BLaER1 treated with 17β-estradiol and CSF1 and Interleukin-3, amounts not matched to agents 10 nM and 100 nM (cell line): ENCODE data around the gene ADGRF3.
"Not testable (repeated sequence)": the region's sequence is repeated elsewhere in the genome, so short reads cannot be mapped to it uniquely, and the experiment has no call there.

Experiments used
- H3K27ac ChIP-seq, 11 experiments: shearing (Covaris generic); formaldehyde crosslinking; 2 replicates each; pipeline ENCODE4 v1.8.1; 2022
- H3K27me3 ChIP-seq, 11 experiments: shearing (Covaris generic); formaldehyde crosslinking; 2 replicates each; pipeline ENCODE4 v1.8.1; 2022
- H3K36me3 ChIP-seq, 11 experiments: shearing (Covaris generic); formaldehyde crosslinking; 2 replicates each; pipeline ENCODE4 v1.8.1; 2022
- H3K4me1 ChIP-seq, 10 experiments: shearing (Covaris generic); formaldehyde crosslinking; 2 replicates each; pipeline ENCODE4 v1.8.1; 2022
- H3K4me2 ChIP-seq, 11 experiments: shearing (Covaris generic); formaldehyde crosslinking; 2 replicates each; pipeline ENCODE4 v1.8.1; 2022
- H3K4me3 ChIP-seq, 10 experiments: shearing (Covaris generic); formaldehyde crosslinking; 2 replicates each; pipeline ENCODE4 v1.8.1; 2022
- H3K9ac ChIP-seq, 11 experiments: shearing (Covaris generic); formaldehyde crosslinking; 2 replicates each; pipeline ENCODE4 v1.8.1; 2022
- H3K9me3 ChIP-seq, 11 experiments: shearing (Covaris generic); formaldehyde crosslinking; replicated peaks in 1 of 11; 2 replicates each; pipeline ENCODE4 v1.8.1; 2022
- H4K20me1 ChIP-seq, 11 experiments: shearing (Covaris generic); formaldehyde crosslinking; 2 replicates each; pipeline ENCODE4 v1.8.1; 2022
- Cebpa-rat ChIP-seq, 11 experiments: shearing (Covaris generic); IDR thresholded peaks; 2 replicates each; pipeline ENCODE4 v1.8.1; 2022

Gene ADGRF3

GRCh38 chr2:26356111-26356510, 9.5 kb upstream of the ADGRF3 start:
- no peaks in the 10 kb centered on the region for H3K9me3 ChIP-seq
- H3K27ac ChIP-seq = no peak overlapping the region
- no peak overlapping the region for H3K9ac ChIP-seq
- no peak for TF ChIP-seq Cebpa-rat (IDR thresholded peaks at IDR 0.05)
- H3K36me3 ChIP-seq = peaks cover 12 to 82% (median 42%) of the 10 kb centered on the region in 11 experiments; a peak in 19 of 22 replicates
- peaks cover 20 to 46% (median 35%) of the 10 kb centered on the region in 10 experiments for H3K4me1 ChIP-seq
- H3K27me3 ChIP-seq = no peaks in the 10 kb centered on the region
- H4K20me1 ChIP-seq = peaks cover 33 to 100% (median 99%) of the 10 kb centered on the region in 11 experiments; a peak in 20 of 22 replicates
- H3K4me2 ChIP-seq = peak overlapping the region in 4 of 11 experiments; percentile 5 to 55 (median 38); a peak in 7 of 22 replicates
- H3K4me3 ChIP-seq = no peak overlapping the region

- Histone ChIP-seq H3K27me3 (no peaks in the 10 kb centered on the region), H3K4me1 (peaks cover 22 to 47% (median 35%) of the 10 kb centered on the region in 10 experiments), H3K9me3 (no peaks in the 10 kb centered on the region), H4K20me1 (peaks cover 33 to 100% (median 99%) of the 10 kb centered on the region in 11 experiments; a peak in 20 of 22 replicates), H3K27ac (no peak overlapping the region), H3K36me3 (peaks cover 10 to 83% (median 50%) of the 10 kb centered on the region in 11 experiments; a peak in 18 of 22 replicates), H3K4me3 (no peak overlapping the region), H3K4me2 (peak overlapping the region in 8 of 11 experiments; percentile 2 to 55 (median 18); a peak in 10 of 22 replicates), H3K9ac (no peak overlapping the region)
- TF ChIP-seq Cebpa-rat (IDR thresholded peaks at IDR 0.05) = no peak
Observed at GRCh38 chr2:26355038-26355995, 8.7 kb upstream of the ADGRF3 start.

GRCh38 chr2:26354469-26354868, 7.9 kb upstream of the ADGRF3 start:
- Histone ChIP-seq H3K4me2 (peak overlapping the region in 1 of 11 experiments; percentile 55; a peak in 1 of 22 replicates), H3K36me3 (peaks cover 6 to 83% (median 46%) of the 10 kb centered on the region in 11 experiments; a peak in 18 of 22 replicates), H4K20me1 (peaks cover 36 to 100% (median 96%) of the 10 kb centered on the region in 11 experiments; a peak in 20 of 22 replicates), H3K4me1 (peaks cover 28 to 51% (median 38%) of the 10 kb centered on the region in 10 experiments)
- H3K27me3 ChIP-seq, H3K27ac ChIP-seq, H3K9ac ChIP-seq, H3K9me3 ChIP-seq, H3K4me3 ChIP-seq: not testable (repeated sequence)

- no peaks in the 10 kb centered on the region for H3K27me3 ChIP-seq
- peaks cover 36 to 100% (median 94%) of the 10 kb centered on the region in 11 experiments; a peak in 20 of 22 replicates for H4K20me1 ChIP-seq
- peaks cover 34 to 63% (median 49%) of the 10 kb centered on the region in 10 experiments for H3K4me1 ChIP-seq
- TF ChIP-seq Cebpa-rat (IDR thresholded peaks at IDR 0.05) = no peak
- H3K9ac ChIP-seq = no peak overlapping the region
- peaks cover 2 to 76% (median 44%) of the 10 kb centered on the region in 11 experiments; a peak in 18 of 22 replicates for H3K36me3 ChIP-seq
- H3K4me2 ChIP-seq = peak overlapping the region in 2 of 11 experiments; percentile 38 to 49; a peak in 4 of 22 replicates
- no peak overlapping the region for H3K4me3 ChIP-seq
- H3K27ac ChIP-seq = no peak overlapping the region
- H3K9me3 ChIP-seq = no peaks in the 10 kb centered on the region
Observed at GRCh38 chr2:26352892-26353291, 6.3 kb upstream of the ADGRF3 start.

- Histone ChIP-seq H3K9ac (no peak overlapping the region), H3K36me3 (peaks cover 0 to 76% (median 41%) of the 10 kb centered on the region in 11 experiments; a peak in 18 of 22 replicates), H3K9me3 (no peaks in the 10 kb centered on the region), H3K27ac (no peak overlapping the region), H4K20me1 (peaks cover 42 to 100% (median 93%) of the 10 kb centered on the region in 11 experiments; a peak in 21 of 22 replicates), H3K4me3 (no peak overlapping the region), H3K4me1 (peaks cover 28 to 62% (median 44%) of the 10 kb centered on the region in 10 experiments), H3K4me2 (peak overlapping the region in 2 of 11 experiments; percentile 1 to 22; a peak in 1 of 22 replicates), H3K27me3 (no peaks in the 10 kb centered on the region)
- TF ChIP-seq Cebpa-rat (IDR thresholded peaks at IDR 0.05) = no peak
Observed at GRCh38 chr2:26351375-26352090, 4.9 kb upstream of the ADGRF3 start.

- H3K4me1 ChIP-seq = peaks cover 17 to 48% (median 35%) of the 10 kb centered on the region in 10 experiments
- no peak overlapping the region for H3K27ac ChIP-seq
- peaks cover 0 to 60% (median 39%) of the 10 kb centered on the region in 11 experiments; a peak in 18 of 22 replicates for H3K36me3 ChIP-seq
- no peak overlapping the region for H3K9ac ChIP-seq
- H3K27me3 ChIP-seq = no peaks in the 10 kb centered on the region
- no peaks in the 10 kb centered on the region for H3K9me3 ChIP-seq
- H3K4me3 ChIP-seq = no peak overlapping the region
- H3K4me2 ChIP-seq = peak overlapping the region in 4 of 11 experiments; percentile 4 to 95 (median 10); a peak in 1 of 22 replicates
- no peak for TF ChIP-seq Cebpa-rat (IDR thresholded peaks at IDR 0.05)
- H4K20me1 ChIP-seq = peaks cover 25 to 85% (median 75%) of the 10 kb centered on the region in 11 experiments; a peak in 20 of 22 replicates
Observed at GRCh38 chr2:26349690-26350089, 3.1 kb upstream of the ADGRF3 start.

- H3K4me3 ChIP-seq = peak overlapping the region; percentile 81 to 98 (median 94)
- peaks cover 25 to 47% (median 40%) of the 10 kb centered on the region in 10 experiments for H3K4me1 ChIP-seq
- no peaks in the 10 kb centered on the region for H3K27me3 ChIP-seq
- peak overlapping the region; percentile 79 to 95 (median 91) for H3K9ac ChIP-seq
- peak overlapping the region; percentile 86 to 96 (median 92) for H3K4me2 ChIP-seq
- no peak for TF ChIP-seq Cebpa-rat (IDR thresholded peaks at IDR 0.05)
- H3K36me3 ChIP-seq = peaks cover 0 to 37% (median 22%) of the 10 kb centered on the region in 11 experiments; a peak in 17 of 22 replicates
- H3K9me3 ChIP-seq = no peaks in the 10 kb centered on the region
- H3K27ac ChIP-seq = peak overlapping the region; percentile 23 to 91 (median 89); a peak in 20 of 22 replicates
- peaks cover 16 to 62% (median 52%) of the 10 kb centered on the region in 11 experiments; a peak in 19 of 22 replicates for H4K20me1 ChIP-seq
Observed at GRCh38 chr2:26347286-26347865, 787 bp upstream of the ADGRF3 start.
